Esophagus squamous epithelium (tissue), 5 donors: ENCODE results near the gene MTHFSD. TPM values are rescaled to one million over a fixed set of nuclear protein-coding genes. Genes with fewer than 3 reads are reported as not detected.
"Not testable (repeated sequence)": the region's sequence is repeated elsewhere in the genome, so short reads cannot be mapped to it uniquely, and the experiment has no call there.

Experiments
- DNase-seq: peaks from one replicate; lab custom pipeline; 2025; lab: John Stamatoyannopoulos, UW
- H3K27ac ChIP-seq, 4 donors: fragments of 200-600 bp; sonication (generic); one replicate each; pipeline ENCODE4 v1.5.1; 2016 to 2019; ENCODE audit warnings: mild to moderate bottlenecking in 1 of 4
- H3K27me3 ChIP-seq, 4 donors: fragments of 200-600 bp; sonication (generic); 1 replicate in 3 of 4; 2 replicates in 1 of 4; pipeline versions ENCODE4 v1.5.1 to v1.6.0; 2017 to 2021; ENCODE audit warnings: antibody characterized with exemption in 1 of 4
- H3K36me3 ChIP-seq, 3 donors: fragments of 200-600 bp; sonication (generic); one replicate each; pipeline ENCODE4 v1.5.1; 2016 to 2019
- H3K4me1 ChIP-seq, 3 donors: fragments of 200-600 bp; sonication (generic); one replicate each; pipeline ENCODE4 v1.5.1; 2017 to 2019
- H3K4me3 ChIP-seq, 4 donors: fragments of 200-600 bp; sonication (generic); 1 replicate in 3 of 4; 2 replicates in 1 of 4; pipeline ENCODE4 v1.5.1; 2016 to 2019; ENCODE audit warnings: mild to moderate bottlenecking in 2 of 4, moderate library complexity in 1 of 4
- H3K9me3 ChIP-seq, 3 donors: fragments of 200-600 bp; sonication (generic); one replicate each; pipeline ENCODE4 v1.5.1; 2016 to 2019
- POLR2A ChIP-seq, 4 donors: fragments of 450-650 bp; IDR thresholded peaks; one replicate each; pipeline ENCODE4 v1.6.1; 2017; ENCODE audit warnings: antibody characterized with exemption in 4 of 4, mild to moderate bottlenecking in 4 of 4, moderate library complexity in 3 of 4
- WGBS, 2 donors: methylation state at CpG; one replicate each; pipeline ENCODE4 v1.1.5; 2018; 5-methylcytosine and 5-hydroxymethylcytosine counted together
- intact Hi-C: fragments of 100-400 bp; cut with DNase I; formaldehyde crosslinking; loops from one replicate; pipeline ENCODE4 v1.15.0; 2022
- total RNA-seq, 4 donors: library from RNA; depleted of rRNA; stranded (reverse); fragments of >200 nt; gene quantifications; one replicate each; pipeline ENCODE4 v1.1.0, GENCODE V29; 2016
- TF ChIP-seq, protein P1 (sequence below), 6 experiments: fragments of 450-650 bp in 4 of 6; fragments of 200-600 bp in 2 of 6; sonication (generic) in 2 of 6; IDR thresholded peaks; one replicate each; pipeline ENCODE4 v1.5.1; 2016 to 2019; ENCODE audit warnings: antibody characterized with exemption in 6 of 6, mild to moderate bottlenecking in 4 of 6, moderate library complexity in 4 of 6
- donor health status: DM: yes; HTN: yes; CAD: no.

The MTHFSD gene
- total RNA-seq, 4 donors from 2014 or later, result 10.7 to 17.7 (median 14.8) TPM

DNA sequence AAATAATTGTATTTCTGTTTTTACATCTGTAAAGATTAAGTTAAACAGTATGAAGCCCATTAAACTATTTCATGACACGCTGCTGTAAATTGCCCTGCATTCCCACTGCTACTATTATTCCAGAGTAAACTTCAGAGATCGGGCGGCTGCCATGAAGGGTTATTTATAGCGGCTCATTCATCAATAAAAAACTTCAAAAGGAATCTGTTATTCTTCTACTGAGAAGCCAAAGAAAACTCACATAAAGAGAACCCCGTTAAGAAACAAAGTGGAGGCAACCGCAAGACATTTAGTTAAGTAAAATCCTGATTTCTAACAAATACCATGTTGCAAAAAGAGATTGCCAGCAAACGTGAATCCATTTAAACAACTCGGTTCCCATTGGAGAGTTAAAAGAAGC, 39.7 kb upstream of the MTHFSD start:
- H3K27me3 ChIP-seq, result peaks cover 0 to 97% (median 3%) of the 10 kb centered on the region in 4 donors
- H3K4me3 ChIP-seq, result no peak overlapping the region
- TF ChIP-seq, protein P1, sequence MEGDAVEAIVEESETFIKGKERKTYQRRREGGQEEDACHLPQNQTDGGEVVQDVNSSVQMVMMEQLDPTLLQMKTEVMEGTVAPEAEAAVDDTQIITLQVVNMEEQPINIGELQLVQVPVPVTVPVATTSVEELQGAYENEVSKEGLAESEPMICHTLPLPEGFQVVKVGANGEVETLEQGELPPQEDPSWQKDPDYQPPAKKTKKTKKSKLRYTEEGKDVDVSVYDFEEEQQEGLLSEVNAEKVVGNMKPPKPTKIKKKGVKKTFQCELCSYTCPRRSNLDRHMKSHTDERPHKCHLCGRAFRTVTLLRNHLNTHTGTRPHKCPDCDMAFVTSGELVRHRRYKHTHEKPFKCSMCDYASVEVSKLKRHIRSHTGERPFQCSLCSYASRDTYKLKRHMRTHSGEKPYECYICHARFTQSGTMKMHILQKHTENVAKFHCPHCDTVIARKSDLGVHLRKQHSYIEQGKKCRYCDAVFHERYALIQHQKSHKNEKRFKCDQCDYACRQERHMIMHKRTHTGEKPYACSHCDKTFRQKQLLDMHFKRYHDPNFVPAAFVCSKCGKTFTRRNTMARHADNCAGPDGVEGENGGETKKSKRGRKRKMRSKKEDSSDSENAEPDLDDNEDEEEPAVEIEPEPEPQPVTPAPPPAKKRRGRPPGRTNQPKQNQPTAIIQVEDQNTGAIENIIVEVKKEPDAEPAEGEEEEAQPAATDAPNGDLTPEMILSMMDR (IDR thresholded peaks at IDR 0.05), result no peak
- TF ChIP-seq POLR2A (IDR thresholded peaks at IDR 0.05), result no peak
- no peaks in the 10 kb centered on the region for H3K36me3 ChIP-seq
- no peak for DNase-seq
- no peaks in the 10 kb centered on the region for H3K9me3 ChIP-seq
- intact Hi-C loops, result no loop called here
- 26 to 30% methylated on average over 8 of the region's 8 CpGs for WGBS, 2 donors
- H3K27ac ChIP-seq, result no peak overlapping the region
- no peaks in the 10 kb centered on the region for H3K4me1 ChIP-seq

DNA sequence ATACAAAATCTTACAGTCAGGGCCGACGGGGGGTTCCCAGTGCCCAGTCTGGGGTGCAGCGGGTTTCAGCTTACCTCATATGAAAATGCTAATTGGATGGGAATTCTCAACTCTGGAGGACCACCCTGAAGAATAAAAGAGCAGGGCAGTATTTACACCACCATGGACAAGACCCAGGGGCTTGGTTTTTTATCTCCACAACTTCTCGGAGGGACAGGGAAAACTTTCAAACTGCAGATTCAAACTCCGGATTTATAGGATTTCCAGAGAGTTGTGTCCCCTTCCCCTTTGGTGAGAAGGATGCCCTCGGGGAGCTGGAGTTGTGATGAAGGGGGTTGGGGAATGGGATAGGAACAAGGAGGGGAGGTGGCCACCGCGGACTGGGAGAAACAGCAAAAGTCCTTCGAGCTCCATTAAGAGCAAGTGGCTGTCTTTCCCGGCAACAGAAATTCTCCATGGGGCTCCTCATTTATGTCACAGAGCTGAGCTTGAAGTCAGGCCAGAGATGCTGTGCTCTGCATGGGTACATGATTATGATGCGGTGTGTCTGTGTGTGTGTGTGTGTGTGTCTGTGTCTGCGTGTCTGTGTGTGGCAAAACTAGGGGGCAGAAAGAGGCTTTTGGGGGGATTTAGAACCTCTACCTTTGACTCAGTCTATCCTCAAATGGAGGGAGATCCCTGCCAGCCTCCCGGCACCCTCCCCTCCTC, 39.0 kb upstream of the MTHFSD start:
- H3K27me3 ChIP-seq, result peaks cover 0 to 97% (median 3%) of the 10 kb centered on the region in 4 donors
- TF ChIP-seq, protein P1 (IDR thresholded peaks at IDR 0.05), result no peak
- TF ChIP-seq POLR2A (IDR thresholded peaks at IDR 0.05), result no peak
- intact Hi-C loops, result no loop called here
- 46 to 61% methylated on average over 11 to 12 of the region's 13 CpGs for WGBS, 2 donors
- H3K4me3 ChIP-seq, result no peak overlapping the region
- H3K9me3 ChIP-seq, result no peaks in the 10 kb centered on the region
- DNase-seq, result no peak
- no peaks in the 10 kb centered on the region for H3K4me1 ChIP-seq
- H3K36me3 ChIP-seq, result no peaks in the 10 kb centered on the region
- H3K27ac ChIP-seq, result no peak overlapping the region

DNA sequence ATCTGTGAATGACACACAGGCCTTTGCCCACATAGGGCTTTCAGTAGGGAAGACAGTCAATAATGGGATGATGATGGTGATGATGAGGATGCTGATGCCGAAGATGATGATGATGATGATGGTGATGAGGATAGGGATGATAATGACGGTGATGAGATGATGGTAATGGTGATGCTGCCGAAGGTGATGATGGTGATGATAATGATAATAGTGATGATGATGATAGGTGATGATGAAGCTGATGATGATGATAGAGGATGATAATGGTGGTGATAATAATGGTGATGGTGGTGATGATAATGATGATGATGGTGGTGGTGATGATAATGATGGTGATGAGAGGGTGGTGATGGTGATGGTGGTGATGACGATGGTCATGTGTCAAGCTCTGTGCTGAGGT, 36.2 kb upstream of the MTHFSD start:
- DNase-seq, result no peak
- Histone ChIP-seq H3K4me3 (no peak overlapping the region), H3K27ac (no peak overlapping the region), H3K36me3 (no peaks in the 10 kb centered on the region), H3K4me1 (no peaks in the 10 kb centered on the region), H3K9me3 (no peaks in the 10 kb centered on the region), H3K27me3 (peaks cover 0 to 84% (median 3%) of the 10 kb centered on the region in 4 donors)
- intact Hi-C loops, result no loop called here
- TF ChIP-seq, protein P1 (IDR thresholded peaks at IDR 0.05), result no peak
- TF ChIP-seq POLR2A (IDR thresholded peaks at IDR 0.05), result no peak
- 91% methylated on average over 4 of the region's 4 CpGs for WGBS, 2 donors

DNA sequence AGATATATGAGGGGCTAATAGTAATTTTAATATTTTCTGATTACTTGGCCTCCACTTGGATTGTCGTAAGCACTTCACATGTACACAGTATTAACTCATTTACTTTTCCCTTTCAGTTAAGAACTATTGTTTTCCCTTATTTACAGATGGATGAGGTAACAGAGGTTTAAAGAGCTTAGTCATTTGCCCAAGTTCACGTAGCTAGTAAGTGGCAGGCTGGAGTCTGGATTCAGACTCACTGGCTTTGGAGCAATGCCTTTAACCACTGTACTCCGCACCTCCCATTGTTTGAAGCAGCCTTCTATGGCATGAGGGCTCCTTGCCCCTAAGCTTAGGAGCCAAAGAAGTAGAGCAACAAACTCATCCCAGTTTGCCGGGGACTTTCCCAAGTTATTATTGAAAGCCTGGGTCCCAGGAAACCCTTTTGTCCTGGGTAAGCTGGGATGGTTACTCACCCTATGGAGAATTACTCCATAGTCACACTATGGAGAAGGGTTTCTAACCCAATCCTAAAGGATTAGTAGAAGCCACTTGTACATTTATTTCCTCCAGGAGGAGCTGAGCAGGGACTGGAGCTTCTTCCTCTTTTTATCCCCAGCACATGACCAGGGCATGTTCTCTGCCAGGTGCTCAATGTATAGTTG, 35.6 kb upstream of the MTHFSD start:
- no peak for DNase-seq
- intact Hi-C loops, result no loop called here

DNA sequence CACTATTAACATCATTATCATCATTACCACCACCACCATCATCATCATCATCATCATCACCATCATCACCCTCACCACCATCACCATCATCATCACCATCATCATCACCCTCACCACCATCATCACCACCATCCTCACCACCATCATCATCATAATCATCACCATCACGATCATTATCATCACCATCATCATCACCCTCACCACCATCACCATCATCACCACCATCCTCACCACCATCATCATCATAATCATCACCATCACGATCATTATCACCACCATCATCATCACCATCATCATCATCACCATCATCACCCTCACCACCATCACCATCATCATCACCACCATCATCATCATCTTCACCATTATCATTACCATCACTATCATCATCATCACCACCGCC, 32.9 kb upstream of the MTHFSD start:
- not testable (repeated sequence) for H3K4me1 ChIP-seq, H3K4me3 ChIP-seq, H3K36me3 ChIP-seq, DNase-seq, H3K27ac ChIP-seq, H3K9me3 ChIP-seq
- 75 to 80% methylated on average over 3 of the region's 3 CpGs for WGBS, 2 donors
- peaks cover 0 to 80% (median 2%) of the 10 kb centered on the region in 4 donors for H3K27me3 ChIP-seq
- intact Hi-C loops, result loop anchor here (10.0 kb wide), 1 partner anchor 177 kb away; no protein-coding TSS in a partner anchor

More for the DNA sequence above, 35.6 kb upstream of the MTHFSD start:
- WGBS, 2 donors, result 33 to 68% methylated on average over 4 of the region's 4 CpGs
- Histone ChIP-seq H3K4me3 (no peak overlapping the region), H3K27ac (no peak overlapping the region), H3K36me3 (no peaks in the 10 kb centered on the region), H3K4me1 (no peaks in the 10 kb centered on the region), H3K27me3 (peaks cover 0 to 82% (median 3%) of the 10 kb centered on the region in 4 donors), H3K9me3 (no peaks in the 10 kb centered on the region)
- TF ChIP-seq, protein P1 (IDR thresholded peaks at IDR 0.05), result no peak
- no peak for TF ChIP-seq POLR2A (IDR thresholded peaks at IDR 0.05)
